Tibial nerve (tissue), 3 donors: ENCODE results near the gene ZCCHC2.

ENCODE experiments used
- POLR2A ChIP-seq, 2 donors: fragments of 450-650 bp; IDR thresholded peaks; one replicate each; pipeline ENCODE4 v1.6.1; 2017; ENCODE audit warnings: antibody characterized with exemption in 2 of 2, mild to moderate bottlenecking in 2 of 2, moderate library complexity in 2 of 2
- TF ChIP-seq, protein P1 (sequence below), 5 experiments: fragments of 200-600 bp in 3 of 5; fragments of 450-650 bp in 2 of 5; sonication (generic) in 3 of 5; IDR thresholded peaks; one replicate each; pipeline ENCODE4 v1.5.1; 2016 to 2019; ENCODE audit warnings: antibody characterized with exemption in 5 of 5, mild to moderate bottlenecking in 3 of 5, moderate library complexity in 2 of 5

DNA sequence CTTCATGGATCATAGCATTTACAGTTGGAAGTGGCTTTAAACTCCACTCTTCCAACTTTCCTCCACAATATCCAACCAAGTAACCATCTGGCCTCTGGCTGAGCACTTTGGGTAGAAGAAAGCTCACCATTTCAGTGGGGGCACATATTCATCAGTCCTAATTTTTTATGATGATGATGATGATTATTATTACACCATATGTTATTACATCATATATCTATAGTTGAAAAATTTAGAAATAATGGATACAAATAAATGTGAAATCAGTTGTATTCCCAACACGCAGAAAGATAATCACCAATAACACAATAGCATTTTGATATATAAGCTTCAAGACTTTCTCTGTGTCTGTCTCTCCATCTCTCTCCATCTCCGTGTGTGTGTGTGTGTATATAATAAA, 26.6 kb upstream of the ZCCHC2 start:
- TF ChIP-seq, protein P1, sequence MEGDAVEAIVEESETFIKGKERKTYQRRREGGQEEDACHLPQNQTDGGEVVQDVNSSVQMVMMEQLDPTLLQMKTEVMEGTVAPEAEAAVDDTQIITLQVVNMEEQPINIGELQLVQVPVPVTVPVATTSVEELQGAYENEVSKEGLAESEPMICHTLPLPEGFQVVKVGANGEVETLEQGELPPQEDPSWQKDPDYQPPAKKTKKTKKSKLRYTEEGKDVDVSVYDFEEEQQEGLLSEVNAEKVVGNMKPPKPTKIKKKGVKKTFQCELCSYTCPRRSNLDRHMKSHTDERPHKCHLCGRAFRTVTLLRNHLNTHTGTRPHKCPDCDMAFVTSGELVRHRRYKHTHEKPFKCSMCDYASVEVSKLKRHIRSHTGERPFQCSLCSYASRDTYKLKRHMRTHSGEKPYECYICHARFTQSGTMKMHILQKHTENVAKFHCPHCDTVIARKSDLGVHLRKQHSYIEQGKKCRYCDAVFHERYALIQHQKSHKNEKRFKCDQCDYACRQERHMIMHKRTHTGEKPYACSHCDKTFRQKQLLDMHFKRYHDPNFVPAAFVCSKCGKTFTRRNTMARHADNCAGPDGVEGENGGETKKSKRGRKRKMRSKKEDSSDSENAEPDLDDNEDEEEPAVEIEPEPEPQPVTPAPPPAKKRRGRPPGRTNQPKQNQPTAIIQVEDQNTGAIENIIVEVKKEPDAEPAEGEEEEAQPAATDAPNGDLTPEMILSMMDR (IDR thresholded peaks at IDR 0.05), result no peak
- TF ChIP-seq POLR2A (IDR thresholded peaks at IDR 0.05), result no peak
